Fibroblast of the conjunctiva (primary cell): ENCODE data around the gene PIRT.

Experiments used
- DNase-seq: peaks from one replicate; pipeline ENCODE4 v3.0.0-alpha.2; 2010; ENCODE audit warnings: low read depth

PIRT gene

DNA sequence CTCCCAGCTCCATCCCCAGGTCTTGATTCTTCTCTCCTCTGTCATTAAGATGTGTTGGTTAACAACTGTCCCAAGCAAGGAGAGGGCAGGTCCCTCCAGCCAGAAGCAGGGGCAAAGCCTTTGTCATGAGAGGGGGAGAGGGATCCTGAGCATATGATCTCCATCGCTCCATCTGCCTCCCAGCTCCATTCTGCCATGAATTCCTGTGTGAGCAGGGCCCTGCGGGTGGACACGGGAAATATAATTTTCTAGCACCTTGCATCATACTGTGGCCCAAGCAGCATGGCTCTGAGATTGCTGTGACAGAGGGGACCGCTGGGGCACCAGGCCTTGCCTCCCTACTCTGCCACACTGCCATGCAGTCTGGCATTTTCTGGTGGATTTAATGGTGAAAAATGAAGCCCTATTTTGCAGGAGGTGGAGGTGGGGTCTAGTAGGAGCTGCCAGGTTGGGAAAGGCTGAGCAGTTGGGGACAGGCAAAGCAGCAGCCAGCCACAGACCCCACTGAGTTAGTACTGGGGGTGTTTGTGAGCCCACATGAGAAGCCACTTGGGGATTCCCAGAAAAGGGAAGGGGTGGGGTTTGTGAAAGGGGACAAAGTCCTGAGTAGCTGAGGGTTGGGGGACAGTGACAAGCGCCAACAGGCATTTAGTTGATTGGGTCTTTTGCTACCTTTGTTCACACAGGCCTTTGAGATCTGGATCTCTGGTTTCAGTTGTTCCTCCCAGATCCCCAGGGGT lies 50.4 kb downstream of the PIRT start:
- DNase-seq = no peak

DNA sequence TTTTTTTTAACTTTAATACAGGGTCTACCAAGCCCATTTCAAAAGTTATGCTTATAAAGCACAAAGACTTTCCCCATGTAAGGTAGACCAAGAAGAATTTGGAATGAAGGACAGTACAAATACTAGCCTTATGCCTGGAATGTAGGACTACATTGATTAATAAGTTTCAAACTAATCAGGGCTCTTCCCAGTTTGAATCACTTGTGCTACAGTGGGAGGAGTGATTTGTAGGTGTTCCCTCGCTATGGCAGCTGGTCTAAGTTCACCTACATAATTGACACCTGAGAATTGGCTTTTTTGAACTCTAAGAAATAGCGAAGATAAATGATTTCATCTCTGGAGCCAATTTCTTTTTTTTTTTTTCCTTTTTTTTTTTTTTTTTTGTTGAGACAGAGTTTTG lies 52.6 kb downstream of the PIRT start:
- DNase-seq = no peak

DNA sequence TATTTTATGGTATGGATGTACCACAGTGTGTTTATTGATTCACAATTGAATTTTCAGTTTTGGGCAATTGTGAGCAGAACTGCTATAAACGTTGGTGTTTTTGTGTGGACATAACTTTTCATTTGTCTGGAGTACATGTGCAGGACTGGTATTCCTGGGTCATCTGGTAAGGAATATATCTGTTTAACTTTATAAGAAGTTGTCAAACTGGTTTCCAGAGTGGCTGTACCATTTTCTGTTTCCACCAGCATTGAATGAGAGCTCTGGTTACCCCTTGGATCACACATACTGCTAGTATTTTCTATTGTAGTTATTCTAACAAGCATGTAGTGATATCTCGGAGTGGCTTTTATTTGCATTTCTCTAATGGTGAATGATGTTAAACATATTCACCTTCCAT lies 58.3 kb downstream of the PIRT start:
- no peak for DNase-seq

DNA sequence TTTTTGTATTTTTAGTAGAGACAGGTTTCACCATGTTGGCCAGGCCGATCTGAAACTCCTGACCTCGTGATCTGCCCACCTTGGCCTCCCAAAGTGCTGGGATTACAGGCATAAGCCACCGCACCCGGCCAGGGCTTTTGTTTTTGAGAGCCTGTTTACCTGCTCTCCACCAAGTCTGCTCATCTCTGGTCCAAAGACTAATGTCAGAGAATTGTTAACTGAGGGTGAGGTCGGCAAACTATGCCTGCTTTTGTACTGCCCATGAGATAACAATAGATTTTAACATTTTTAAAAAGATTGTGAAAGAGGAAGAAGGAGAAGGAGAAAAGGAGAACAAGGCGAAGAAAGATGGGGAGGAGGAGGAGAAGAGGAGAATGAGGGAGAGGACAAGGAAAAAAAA lies 60.0 kb downstream of the PIRT start:
- no peak for DNase-seq

DNA sequence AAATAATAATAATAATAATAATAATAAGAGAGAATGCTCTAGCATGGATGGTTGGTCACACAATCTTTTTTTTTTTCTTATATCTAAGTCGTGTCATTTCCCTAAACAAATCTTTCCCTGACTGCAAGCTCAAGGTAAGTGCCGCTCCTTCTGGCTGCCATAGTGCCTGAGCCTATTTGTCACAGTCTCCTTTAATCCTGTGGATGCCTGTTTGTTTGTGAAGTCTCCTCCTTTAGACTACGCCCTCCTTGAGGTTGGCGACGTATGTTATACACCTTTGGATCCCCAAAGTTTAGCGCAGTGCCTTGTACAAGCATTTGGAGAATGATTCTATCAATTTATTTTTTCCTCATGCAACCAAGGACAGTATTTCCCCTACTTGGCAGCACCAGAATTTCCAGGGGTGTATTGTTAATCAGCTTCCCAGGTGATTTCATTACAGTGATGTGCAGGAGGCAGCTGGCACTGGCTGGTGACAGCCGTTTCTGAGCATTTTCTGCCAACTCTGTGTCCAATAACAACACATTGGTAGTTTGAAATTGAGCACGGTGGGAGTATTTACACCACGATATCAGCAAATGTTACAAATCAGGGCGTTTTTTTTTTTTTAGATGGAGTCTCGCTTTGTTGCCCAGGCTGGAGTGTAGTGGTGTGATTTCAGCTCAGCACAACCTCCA lies 60.6 kb downstream of the PIRT start:
- DNase-seq = no peak

DNA sequence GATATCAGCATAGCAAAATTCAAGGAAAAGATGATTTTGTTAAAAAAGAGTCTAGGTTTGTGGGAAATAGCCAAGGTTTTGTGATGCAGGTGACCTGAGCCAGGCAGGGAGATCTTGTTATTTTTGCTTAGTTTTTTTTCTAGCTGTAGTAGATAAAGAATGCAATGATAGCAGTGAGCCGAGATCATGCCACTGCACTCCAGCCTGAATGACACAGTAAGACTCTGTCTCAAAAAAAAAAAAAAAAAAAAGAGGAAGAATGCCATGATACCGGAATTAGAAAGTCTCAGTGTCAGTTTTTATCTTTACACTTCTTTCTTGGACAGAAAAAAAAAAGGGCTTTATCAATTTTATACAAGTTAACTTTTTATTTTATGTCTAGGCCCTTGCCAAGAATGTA lies 61.5 kb downstream of the PIRT start:
- no peak for DNase-seq

DNA sequence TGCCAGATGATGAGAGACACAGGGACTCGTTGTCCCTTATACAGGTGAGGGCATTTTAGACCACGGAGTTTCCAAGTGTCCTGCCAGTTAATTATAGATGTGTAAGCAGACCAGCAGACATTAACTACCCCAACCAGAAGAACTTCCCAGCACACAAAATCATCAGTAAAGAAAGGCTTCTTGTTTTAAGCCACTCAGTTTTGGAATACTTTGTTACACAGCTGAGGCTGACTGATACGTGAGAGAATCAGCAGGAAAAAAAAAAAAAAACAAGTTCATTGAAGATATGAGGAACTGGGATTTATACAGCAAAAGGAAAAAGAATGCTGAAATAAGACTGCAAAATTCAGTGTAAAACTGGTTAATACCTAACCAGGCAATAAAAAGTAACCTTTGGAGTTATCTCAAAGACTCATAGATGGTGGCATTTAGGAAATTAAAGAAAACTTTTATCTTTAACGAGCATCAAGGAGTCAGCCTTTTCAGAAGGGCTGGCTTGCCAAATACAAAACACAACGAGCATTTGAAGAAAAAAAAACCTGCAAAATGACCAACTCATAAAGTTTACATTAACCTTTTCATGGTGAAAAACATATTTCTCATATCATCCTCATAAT lies 62.0 kb downstream of the PIRT start:
- no peak for DNase-seq

DNA sequence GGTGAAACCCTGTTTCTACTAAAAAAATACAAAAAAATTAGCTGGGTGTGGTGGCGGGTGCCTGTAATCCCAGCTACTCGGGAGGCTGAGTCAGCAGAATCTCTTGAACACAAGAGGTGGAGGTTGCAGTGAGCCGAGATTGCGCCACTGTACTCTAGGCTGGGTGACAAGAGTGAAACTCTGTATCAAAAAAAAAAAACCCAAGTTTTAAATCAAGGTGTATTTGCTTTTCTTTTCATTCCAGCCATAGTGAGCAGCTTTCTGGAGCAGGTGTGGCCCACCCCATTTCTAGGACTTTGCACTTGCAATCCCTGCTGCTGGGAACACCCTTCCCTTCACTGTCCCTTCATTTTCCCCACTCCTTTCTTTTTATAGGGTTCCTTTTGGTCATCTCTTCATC lies 62.8 kb downstream of the PIRT start:
- no peak for DNase-seq

DNA sequence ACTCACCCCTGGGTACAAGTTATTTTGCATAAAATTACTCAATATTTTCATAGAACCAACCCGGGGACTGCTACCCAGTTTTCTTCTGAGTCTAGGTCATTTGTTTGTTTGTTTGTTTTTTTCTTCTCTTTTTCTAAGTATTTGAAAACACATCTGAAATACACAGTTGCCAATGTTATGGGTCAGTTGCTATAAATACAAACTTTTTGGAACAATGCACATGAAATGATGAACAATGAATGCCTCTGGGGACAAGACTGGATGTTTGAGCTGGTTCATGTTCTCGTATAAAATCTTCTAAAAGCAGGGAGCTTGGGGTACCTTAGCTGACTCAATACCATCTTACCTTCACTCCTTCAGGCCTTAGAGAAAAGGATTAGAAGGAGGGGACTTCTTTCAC lies 64.5 kb downstream of the PIRT start:
- no peak for DNase-seq
